GM18507 (cell line): ENCODE results near the gene MRPL4.
"Not testable (repeated sequence)": the region's sequence is repeated elsewhere in the genome, so short reads cannot be mapped to it uniquely, and the experiment has no call there.

Source experiments
- DNase-seq: peaks from one replicate; pipeline ENCODE4 v3.0.0; 2011; ENCODE audit warnings: low read depth; ENCODE audit not compliant: insufficient read length; ENCODE audit errors: extremely low spot score
- FAIRE-seq: peaks from 2 replicates; lab custom pipeline; 2011; peaks lifted over from hg19 to GRCh38; lab: Jason Lieb, UNC

The MRPL4 gene

DNA sequence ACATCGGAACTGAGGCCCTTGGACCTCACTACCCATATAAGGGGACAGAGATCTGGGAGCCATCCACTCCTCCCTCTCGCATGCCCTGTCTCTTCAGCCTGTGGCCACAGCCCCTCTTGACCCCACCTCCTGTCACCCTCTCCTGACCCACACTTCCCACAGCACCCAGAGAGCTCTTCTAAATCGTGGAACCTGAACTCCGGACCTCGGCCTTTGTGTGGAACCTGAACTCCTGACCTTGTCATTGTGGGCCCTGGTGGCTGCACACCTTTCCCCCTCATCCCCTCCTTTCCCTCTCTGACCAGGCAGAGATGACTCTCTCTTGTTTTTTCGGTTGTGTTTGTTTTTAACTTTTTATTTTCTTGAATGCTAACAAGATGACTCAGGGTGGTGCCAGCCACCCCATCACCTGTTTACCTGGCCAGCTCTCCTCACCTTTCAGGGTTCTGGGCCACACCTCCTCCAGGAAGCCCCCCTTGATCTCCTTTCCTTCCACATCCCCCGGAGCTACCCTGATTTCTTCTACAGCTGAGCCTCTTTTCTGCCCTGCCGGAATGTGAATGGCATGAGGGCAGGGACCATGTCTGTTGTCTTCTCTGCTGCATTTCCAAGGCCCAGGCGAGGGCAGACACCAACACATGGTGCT, 5.1 kb downstream of the MRPL4 start:
- no peak for FAIRE-seq
- no peak for DNase-seq

DNA sequence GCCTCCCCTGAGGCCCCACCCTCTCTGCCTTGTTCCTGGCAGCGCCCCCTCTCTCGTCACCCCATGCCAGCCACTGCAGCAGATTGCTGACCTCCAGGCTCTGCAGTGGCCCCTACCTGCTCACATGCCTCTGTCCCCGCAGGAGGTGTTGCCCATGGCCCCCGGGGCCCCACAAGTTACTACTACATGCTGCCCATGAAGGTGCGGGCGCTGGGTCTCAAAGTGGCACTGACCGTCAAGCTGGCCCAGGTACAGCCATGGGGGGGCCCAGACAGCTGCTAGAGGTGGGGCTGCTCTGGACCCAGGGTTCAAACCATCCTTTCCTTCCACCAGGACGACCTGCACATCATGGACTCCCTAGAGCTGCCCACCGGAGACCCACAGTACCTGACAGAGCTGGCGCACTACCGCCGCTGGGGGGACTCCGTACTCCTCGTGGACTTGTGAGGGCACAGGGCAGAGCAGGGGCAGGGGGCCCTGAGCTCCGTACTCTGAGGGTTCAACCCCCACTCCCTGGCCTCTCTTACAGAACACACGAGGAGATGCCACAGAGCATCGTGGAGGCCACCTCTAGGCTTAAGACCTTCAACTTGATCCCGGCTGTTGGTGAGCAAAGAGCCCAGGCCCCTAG, 6.2 kb downstream of the MRPL4 start:
- no peak for FAIRE-seq
- no peak for DNase-seq

DNA sequence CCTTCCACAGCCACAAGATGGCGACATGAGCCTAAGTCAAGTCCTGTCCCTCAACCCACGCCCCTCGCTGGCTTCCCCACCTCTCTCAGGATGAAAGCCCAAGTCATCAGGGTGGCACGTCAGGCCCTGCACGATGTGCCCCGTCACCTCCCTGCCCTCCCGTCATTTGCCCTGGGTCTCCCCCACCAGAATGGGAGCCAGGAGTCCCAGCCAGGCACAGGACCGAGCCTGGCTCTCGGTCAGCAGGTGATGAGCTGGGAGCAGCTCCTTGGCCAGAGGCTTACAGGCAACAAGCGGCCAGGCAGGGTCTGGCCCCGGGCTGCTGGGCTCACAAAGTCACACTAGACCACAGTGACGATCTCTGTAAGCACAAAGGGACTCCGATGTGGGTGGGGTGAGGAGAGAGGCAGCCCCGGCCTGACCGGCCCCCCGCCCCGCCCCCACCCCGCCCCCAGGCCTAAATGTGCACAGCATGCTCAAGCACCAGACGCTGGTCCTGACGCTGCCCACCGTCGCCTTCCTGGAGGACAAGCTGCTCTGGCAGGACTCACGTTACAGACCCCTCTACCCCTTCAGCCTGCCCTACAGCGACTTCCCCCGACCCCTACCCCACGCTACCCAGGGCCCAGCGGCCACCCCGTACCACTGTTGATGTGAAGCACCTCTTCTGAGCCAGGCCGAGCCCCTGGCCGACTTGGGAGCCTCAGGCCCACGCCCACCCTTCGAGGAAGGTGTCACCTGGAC, 7.3 kb downstream of the MRPL4 start:
- FAIRE-seq = peak; percentile 87
- no peak for DNase-seq

DNA sequence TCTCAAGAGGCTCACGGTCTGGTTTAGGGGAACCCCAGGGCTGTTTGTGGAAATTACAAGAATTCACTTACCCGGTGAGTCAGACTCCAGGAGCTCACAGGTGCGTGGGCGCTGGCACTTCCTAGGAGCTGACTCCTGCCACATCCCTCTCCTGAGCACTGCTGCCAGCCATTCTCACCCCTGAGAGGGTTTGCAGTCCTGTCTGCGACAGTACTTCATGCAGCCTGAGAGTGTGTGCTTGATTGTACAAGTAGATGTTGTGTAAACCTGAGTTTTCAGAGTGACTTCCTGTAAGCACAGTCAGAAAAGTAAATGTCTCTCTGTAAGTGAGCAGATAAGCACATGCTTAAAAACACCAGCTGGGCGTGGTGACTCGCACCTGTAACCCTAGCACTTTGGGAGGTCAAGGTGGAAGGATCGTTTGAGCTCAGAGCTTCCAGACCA, 8.1 kb downstream of the MRPL4 start:
- DNase-seq (no peak), FAIRE-seq (no peak)

DNA sequence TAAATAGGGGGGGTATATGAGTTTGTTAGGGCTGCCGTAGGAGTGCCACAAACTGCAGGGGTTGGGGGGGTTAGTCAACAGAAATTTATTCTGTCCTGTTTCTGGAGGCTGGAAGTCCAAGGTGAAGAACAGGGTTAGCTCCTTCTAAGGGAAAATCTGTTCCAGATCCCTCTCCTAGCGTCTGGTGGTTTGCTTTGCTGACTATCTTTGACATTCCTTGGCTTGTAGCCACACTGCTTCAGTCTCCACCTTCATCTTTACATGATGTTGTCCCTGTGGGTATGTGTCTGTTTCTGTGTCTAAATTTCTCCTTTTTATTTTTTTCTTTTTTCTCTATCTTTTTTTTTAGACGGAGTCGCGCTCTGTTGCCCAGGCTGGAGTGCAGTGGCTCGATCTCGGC, 10.8 kb downstream of the MRPL4 start:
- FAIRE-seq (no peak), DNase-seq (no peak)

DNA sequence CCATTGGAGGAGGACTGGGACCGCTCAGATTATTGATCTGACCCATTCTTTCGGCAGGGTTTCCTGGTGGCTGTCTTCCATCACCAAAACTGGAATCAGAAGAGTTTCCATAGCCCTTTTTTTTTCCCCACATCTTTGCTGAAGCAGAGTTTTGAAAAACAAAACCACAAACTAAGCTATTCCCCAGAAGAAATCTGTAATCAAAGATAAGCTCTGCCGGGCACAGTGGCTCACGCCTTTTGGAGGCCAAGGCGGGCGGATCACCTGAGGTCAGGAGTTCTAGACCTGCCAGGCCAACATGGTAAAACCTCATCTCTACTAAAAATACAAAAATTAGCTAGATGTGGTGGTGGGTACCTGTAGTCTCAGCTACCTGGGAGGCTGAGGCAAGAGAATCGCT, 14.7 kb downstream of the MRPL4 start:
- FAIRE-seq = no peak

DNA sequence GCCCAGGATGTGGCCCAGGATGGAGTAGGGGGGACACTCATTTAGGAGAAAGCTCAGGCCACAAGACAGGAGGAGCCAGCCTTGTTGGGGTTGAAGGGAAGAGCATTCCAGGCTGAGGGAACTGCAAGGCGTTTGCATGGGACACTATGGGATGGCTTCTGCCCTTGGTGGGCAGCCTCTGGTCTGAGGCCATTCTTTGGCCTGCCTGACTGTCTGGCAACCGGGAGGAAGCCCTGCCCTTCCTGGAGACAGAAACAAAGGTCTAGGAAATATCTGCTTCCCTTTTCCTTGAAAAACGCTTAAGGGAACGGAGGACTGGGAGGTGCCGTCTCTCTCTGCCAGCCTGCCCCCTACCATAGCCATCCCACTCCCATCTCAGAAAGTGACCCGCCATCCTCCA, 16.1 kb downstream of the MRPL4 start:
- FAIRE-seq (no peak), DNase-seq (no peak)

More for the DNA sequence above, 14.7 kb downstream of the MRPL4 start:
- no peak for DNase-seq

DNA sequence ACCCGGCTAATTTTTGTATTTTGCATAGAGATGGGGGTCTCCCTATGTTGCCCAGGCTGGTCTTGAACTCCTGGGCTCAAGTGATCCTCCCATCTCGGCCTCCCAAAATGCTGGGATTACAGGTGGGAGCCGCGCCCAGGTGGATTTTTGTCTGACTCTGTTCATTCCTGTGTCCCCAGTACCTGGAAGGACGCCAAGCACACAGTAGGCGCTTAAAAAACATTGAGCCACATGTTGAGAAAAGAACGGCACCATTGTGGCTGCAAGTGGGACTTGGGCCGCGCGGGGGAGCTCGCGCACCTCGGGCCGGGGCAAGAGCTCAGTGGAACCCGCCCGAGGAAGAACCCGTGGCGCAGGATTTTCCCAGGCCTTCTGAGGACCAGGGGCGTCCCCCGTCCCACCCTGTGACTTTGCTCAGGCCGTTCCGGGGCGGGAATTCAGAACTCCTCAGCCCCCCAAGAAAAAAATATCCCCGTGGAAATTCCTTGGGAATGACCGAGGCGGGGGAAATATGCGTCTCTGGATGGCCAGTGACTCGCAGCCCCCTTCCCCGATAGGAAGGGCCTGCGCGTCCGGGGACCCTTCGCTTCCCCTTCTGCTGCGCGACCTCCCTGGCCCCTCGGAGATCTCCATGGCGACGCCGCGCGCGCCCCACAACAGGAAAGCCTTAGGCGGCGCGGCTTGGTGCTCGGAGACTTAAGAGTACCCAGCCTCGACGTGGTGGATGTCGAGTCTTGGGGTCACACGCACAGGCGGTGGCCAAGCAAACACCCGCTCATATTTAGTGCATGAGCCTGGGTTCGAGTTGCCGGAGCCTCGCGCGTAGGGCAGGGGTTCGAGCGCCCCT, 17.5 kb downstream of the MRPL4 start:
- FAIRE-seq (peak; percentile 84), DNase-seq (no peak)

DNA sequence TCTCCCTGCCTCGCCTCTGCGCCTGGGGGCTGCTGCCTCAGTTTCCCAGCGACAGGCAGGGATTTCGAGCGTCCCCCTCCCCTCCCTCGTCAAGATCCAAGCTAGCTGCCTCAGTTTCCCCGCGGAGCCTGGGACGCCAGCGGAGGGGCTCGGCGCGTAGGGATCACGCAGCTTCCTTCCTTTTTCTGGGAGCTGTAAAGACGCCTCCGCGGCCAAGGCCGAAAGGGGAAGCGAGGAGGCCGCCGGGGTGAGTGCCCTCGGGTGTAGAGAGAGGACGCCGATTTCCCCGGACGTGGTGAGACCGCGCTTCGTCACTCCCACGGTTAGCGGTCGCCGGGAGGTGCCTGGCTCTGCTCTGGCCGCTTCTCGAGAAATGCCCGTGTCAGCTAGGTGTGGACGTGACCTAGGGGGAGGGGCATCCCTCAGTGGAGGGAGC, 18.2 kb downstream of the MRPL4 start:
- FAIRE-seq = peak; percentile 80
- DNase-seq = no peak

DNA sequence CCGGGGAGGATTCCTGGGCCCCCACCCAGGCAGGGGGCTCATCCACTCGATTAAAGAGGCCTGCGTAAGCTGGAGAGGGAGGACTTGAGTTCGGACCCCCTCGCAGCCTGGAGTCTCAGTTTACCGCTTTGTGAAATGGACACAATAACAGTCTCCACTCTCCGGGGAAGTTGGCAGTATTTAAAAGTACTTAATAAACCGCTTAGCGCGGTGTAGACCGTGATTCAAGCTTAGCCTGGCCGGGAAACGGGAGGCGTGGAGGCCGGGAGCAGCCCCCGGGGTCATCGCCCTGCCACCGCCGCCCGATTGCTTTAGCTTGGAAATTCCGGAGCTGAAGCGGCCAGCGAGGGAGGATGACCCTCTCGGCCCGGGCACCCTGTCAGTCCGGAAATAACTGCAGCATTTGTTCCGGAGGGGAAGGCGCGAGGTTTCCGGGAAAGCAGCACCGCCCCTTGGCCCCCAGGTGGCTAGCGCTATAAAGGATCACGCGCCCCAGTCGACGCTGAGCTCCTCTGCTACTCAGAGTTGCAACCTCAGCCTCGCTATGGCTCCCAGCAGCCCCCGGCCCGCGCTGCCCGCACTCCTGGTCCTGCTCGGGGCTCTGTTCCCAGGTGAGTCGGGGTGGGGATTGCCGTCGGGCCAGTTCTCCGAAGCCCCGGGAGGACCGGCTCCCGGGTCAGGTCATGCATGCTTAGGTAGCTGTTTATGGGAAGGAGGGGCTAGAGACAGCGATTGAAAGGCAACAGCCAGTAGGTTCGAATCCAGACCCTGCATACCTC, 18.8 kb downstream of the MRPL4 start, which contains the start of gene ICAM1:
ICAM1 (plus strand) TSS at position 505 of the 779 bp plus-strand sequence; CDS start at position 545, 40 bp downstream.
- no peak for DNase-seq
- FAIRE-seq = peak; percentile 94

DNA sequence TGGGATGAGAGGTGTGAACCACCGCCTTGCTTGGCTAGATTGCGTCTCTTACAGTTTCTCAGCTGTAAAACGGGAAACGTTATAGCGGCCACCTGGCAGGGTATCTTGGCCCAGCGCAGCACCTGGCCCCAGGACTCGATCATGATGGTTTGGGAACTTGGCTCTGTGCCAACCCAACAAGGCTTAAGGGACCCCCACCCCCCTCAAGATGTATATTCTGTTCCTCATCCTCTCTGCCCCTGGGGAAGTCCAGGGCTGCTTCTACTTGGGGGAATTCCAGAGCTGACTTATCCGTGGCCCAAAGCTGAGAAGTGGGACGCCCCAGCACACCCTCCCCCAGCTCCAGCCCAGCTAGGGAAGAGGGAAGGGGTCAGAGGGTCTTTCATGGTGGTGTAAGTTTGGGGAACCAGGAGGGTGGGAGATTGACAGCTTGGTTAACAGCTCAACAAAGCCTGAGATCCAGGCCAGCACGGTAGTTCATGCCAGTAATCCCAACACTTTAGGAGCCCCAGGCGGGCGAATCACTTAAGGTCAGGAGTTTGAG, 19.6 kb downstream of the MRPL4 start:
- FAIRE-seq (peak; percentile 92), DNase-seq (no peak)

DNA sequence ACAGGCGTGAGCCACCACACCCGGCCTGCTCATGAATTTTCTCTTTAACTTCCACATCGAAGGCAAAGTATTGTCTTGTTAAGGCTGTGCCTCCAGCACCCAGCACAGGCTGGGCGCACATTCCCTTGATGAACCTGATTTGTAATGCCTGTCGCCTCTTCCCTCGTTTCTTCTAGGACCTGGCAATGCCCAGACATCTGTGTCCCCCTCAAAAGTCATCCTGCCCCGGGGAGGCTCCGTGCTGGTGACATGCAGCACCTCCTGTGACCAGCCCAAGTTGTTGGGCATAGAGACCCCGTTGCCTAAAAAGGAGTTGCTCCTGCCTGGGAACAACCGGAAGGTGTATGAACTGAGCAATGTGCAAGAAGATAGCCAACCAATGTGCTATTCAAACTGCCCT, 22.6 kb downstream of the MRPL4 start:
- no peak for FAIRE-seq
- DNase-seq = no peak

DNA sequence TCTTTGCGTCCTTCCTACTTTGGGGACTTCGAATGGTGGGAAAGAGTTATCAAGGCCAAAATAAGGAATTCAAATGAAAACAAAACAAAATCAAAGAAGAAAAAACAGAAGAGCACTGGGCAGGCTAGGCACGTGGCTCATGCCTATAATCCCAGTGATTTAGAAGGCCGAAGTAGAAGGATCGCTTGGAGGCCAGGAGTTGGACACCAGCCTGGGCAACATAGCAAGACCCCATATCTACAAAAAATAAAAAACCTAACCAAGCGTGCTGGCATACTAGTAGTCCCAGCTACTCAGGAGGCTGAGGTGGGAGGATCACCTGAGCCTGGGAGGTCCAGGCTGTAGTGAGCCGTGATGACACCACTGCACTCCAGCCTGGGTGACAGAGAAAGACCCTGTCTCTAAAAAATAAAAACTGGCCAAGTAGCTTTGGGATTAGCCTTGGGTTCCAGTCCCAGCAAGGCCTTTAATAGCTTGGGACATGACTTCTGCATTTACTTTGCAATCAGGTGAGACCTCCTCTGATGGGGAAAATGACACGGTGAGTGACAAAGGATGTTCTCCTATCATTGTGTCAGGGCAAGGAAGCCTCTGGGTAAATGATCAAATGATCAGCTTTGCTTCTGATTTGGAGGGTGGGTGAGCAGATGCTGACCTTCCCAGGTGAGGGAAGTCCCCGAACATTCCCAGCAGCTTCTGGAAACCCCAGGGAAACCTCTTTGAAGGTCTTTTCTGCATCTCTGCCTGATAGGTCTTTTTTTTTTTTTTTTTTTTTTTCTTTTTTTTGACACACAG, 26.0 kb downstream of the MRPL4 start:
- FAIRE-seq = no peak
- DNase-seq = no peak

DNA sequence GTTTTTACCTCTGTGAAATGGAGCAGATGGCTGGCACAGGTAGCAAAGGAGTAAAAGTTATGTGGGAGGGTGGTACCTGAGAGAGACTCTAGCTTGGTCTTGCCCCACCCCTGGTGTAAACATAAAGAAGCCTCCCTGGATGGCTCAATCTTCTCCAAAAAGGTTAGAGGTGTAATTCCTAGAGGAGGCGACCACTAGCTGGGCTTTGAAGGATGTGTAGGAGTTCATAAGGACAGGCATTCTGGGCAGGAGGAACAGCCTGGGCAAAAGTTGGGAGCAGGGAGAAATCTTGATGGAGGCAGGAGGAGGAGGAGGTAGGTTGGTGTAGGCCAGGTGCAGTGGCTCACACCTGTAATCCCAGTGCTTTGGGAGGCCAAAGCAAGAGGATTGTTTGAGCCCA, 26.9 kb downstream of the MRPL4 start:
- no peak for DNase-seq
- FAIRE-seq = no peak

DNA sequence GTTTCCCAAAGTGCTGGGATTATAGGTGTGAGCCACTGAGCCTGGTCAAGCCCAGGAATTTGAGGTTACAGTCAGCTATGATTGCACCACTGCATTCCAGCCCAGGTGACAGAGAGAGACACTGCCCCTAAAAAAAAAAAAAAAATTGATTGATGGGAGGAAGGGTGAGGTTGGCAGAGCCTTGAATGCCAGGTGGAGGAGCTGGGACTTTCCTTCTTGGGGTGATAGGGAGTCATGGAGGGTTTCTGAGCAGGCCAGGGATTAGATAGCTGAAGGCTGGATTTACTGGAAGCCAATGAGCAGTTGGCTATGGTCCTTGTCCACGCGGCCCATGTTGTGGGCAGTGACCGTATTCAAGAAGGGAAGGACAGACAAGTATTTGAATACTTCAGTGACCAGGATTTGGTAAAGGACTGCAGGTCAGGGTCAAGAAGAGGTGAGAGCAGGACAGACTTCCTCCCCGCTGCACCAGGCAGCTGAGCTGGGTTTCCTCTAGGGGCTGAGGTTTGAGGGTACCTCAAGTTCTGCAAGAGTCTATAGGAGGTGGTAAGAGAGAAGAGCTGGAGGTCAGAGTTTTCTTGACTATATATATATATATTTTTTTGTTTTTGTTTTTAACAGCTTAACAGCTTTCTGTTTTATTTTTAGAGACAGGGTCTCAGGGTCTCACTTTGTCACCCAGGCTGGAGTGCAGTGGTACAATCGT, 27.9 kb downstream of the MRPL4 start:
- DNase-seq (no peak), FAIRE-seq (no peak)

DNA sequence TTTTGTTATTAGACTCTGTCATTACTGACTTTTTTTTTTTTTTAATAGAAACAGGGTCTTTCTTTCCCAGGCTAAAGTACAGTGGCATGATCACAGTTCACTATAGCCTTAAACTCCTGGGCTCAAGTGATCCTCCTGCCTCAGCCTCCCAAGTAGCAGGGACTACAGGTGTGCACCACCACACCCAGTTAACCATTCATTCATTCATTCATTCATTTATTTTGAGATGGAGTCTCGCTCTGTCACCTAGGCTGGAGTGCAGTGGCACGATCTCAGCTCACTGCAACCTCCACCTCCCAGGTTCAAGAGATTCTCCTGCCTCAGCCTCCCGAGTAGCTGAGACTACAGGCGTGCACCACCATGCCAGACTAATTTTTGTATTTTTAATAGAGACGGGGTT, 30.0 kb downstream of the MRPL4 start:
- not testable (repeated sequence) for DNase-seq, FAIRE-seq

DNA sequence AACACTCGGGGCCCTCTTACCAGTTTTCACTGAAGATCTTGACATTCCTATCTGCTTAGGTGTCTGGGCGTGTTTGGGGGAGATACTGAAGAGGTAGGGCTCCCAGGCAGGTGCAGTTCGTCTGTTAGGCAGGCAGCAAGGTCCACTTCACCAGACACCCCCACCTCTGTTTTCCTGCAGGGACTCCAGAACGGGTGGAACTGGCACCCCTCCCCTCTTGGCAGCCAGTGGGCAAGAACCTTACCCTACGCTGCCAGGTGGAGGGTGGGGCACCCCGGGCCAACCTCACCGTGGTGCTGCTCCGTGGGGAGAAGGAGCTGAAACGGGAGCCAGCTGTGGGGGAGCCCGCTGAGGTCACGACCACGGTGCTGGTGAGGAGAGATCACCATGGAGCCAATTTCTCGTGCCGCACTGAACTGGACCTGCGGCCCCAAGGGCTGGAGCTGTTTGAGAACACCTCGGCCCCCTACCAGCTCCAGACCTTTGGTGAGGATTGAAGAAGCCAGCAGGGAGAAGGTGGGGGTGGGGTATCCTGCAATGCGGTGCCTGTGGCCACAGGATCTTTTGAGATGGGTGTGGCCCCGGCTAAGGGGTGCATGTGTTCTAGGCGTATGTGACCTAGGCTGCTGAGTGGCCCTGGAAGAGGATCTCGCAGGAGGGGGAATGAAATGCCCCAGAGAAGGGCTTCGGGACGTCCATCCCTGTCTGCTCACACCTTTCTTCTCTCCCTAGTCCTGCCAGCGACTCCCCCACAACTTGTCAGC, 31.5 kb downstream of the MRPL4 start:
- FAIRE-seq (no peak), DNase-seq (no peak)
